AG04450 (cell line): ENCODE data around the gene CSTF2. TPM values are rescaled to one million over a fixed set of nuclear protein-coding genes. Genes with fewer than 3 reads are reported as not detected.

Experiments used
- CTCF ChIA-PET: fragments of 300-600, 350-600 bp; formaldehyde crosslinking; extraction: SDS; loops from one replicate; lab custom pipeline; 2022; ENCODE audit warnings: antibody characterized with exemption, inconsistent platforms; lab: Charles Lee
- POLR2A ChIA-PET: fragments of 350-600 bp; formaldehyde crosslinking; extraction: SDS; loops from one replicate; lab custom pipeline; 2021; ENCODE audit warnings: antibody characterized with exemption, inconsistent platforms; lab: Yijun Ruan, JAX
- DNase-seq: peaks from one replicate; pipeline ENCODE4 v3.0.0-alpha.2; 2011; ENCODE audit warnings: low read depth, low spot score
- H3K27ac ChIP-seq: one replicate; pipeline ENCODE4 v1.5.1; 2012; ENCODE audit warnings: low read depth, low read length, control low read depth
- H3K27me3 ChIP-seq: one replicate; pipeline ENCODE4 v1.6.0; 2012; ENCODE audit warnings: low read length; ENCODE audit not compliant: control insufficient read depth, insufficient read depth
- H3K4me3 ChIP-seq: 2 replicates; pipeline ENCODE4 v1.5.1; 2011; ENCODE audit warnings: mild to moderate bottlenecking, low read depth, low read length, control low read depth
- H3K9me3 ChIP-seq: 2 replicates; pipeline ENCODE4 v1.5.1; 2012; ENCODE audit warnings: low read length; ENCODE audit not compliant: control insufficient read depth, insufficient read depth
- CTCF ChIP-seq: IDR thresholded peaks from 2 replicates; pipeline ENCODE4 v1.5.1; 2011; ENCODE audit warnings: low read depth, low read length, control low read depth, inconsistent platforms
- polyA plus RNA-seq: library from polyadenylated mRNA; depleted of rRNA; stranded (reverse); fragments of >200 nt; gene quantifications from 2 replicates; pipeline ENCODE4 v1.2.3, GENCODE V29; 2011; rRNA removed
- small RNA-seq: library from RNA; depleted of rRNA; stranded (forward); fragments of <200 nt; gene quantifications from one replicate; pipeline ENCODE3, GENCODE V24; 2012; ENCODE audit warnings: low read depth; ENCODE audit not compliant: insufficient read length

CSTF2 gene
- polyA plus RNA-seq, 1 experiment: 22.3 TPM

- ChIA-PET POLR2A (interaction anchor here (1.2 kb wide), 1 partner anchor 9 kb away, joined by 3 read pairs; no protein-coding TSS in a partner anchor), CTCF (interaction anchor here (0.5 kb wide), 1 partner anchor 14 kb away, joined by 4 read pairs; no protein-coding TSS in a partner anchor)
- DNase-seq: no peak
- no peak overlapping the region for H3K27ac ChIP-seq
- TF ChIP-seq CTCF: no peak
- H3K9me3 ChIP-seq: no peaks in the 10 kb centered on the region
- no peaks in the 10 kb centered on the region for H3K27me3 ChIP-seq
- H3K4me3 ChIP-seq: no peak overlapping the region
Measured at GRCh38 chrX:100871594-100872560, 51.7 kb downstream of the CSTF2 start.

- POLR2A ChIA-PET: no interaction called here
- DNase-seq: no peak
- H3K27me3 ChIP-seq: no peaks in the 10 kb centered on the region
- CTCF ChIA-PET: no interaction called here
- no peaks in the 10 kb centered on the region for H3K9me3 ChIP-seq
- no peak within 1 kb of the TSS for H3K27ac ChIP-seq
- no peak within 1 kb of the TSS for H3K4me3 ChIP-seq
- TF ChIP-seq CTCF: no peak
Measured at GRCh38 chrX:100874325-100874724, 54.1 kb downstream of the CSTF2 start, which contains the start of gene NOX1. NOX1 (minus strand) TSS chrX:100874359; CDS start chrX:100874139, 220 bp downstream.

- Histone ChIP-seq H3K9me3 (no peaks in the 10 kb centered on the region), H3K4me3 (no peak overlapping the region), H3K27ac (no peak overlapping the region), H3K27me3 (no peaks in the 10 kb centered on the region)
- CTCF ChIA-PET: no interaction called here
- no peak for TF ChIP-seq CTCF
- DNase-seq: no peak
- POLR2A ChIA-PET: no interaction called here
Measured at GRCh38 chrX:100880368-100880767, 60.2 kb downstream of the CSTF2 start.

- Histone ChIP-seq H3K27ac (no peak overlapping the region), H3K9me3 (no peaks in the 10 kb centered on the region), H3K27me3 (no peaks in the 10 kb centered on the region), H3K4me3 (no peak overlapping the region)
- no peak for TF ChIP-seq CTCF
- no peak for DNase-seq
- POLR2A ChIA-PET: no interaction called here
- CTCF ChIA-PET: no interaction called here
Measured at GRCh38 chrX:100883654-100884053, 63.5 kb downstream of the CSTF2 start.

Small RNA genes lying within 50 kb of the gene (small RNA-seq; reads per million reads assigned to genes)
- not detected for gene RF00411

Other genes with a start within 250 kb of the CSTF2 start
- not detected in 2 replicates for gene TNMD, start 235.5 kb upstream of the CSTF2 start, polyA plus RNA-seq
- 38.4 and 49.1 TPM in 2 replicates for gene TSPAN6, start 183.6 kb upstream of the CSTF2 start, polyA plus RNA-seq
- 87.1 and 92.9 TPM in 2 replicates for gene SRPX2, start 176.2 kb upstream of the CSTF2 start, polyA plus RNA-seq
- 4.3 and 5.3 TPM in 2 replicates for gene SYTL4, start 88.3 kb upstream of the CSTF2 start, polyA plus RNA-seq
- not detected in 2 replicates for gene NOX1, start 54.0 kb downstream of the CSTF2 start, polyA plus RNA-seq
- gene XKRX, start 108.5 kb downstream of the CSTF2 start, polyA plus RNA-seq: 0.36 and 0.46 TPM in 2 replicates
- 0.09 and 0.24 TPM in 2 replicates for gene ARL13A, start 149.3 kb downstream of the CSTF2 start, polyA plus RNA-seq
- 12.1 and 14.2 TPM in 2 replicates for gene TRMT2B, start 231.7 kb downstream of the CSTF2 start, polyA plus RNA-seq